Stimulated activated CD8-positive, alpha-beta memory T cell treated with anti-CD3 and anti-CD28 coated beads, Interleukin-4, amount 100 ng/mL, for 4 hours (primary cell): ENCODE measurements around the gene ZBBX.

Experiments used
- DNase-seq, 2 donors: peaks; one replicate each; pipeline ENCODE4 v3.0.0-alpha.2; 2020; ENCODE audit warnings: low read depth in 2 of 2, low spot score in 1 of 2

The ZBBX gene

DNA sequence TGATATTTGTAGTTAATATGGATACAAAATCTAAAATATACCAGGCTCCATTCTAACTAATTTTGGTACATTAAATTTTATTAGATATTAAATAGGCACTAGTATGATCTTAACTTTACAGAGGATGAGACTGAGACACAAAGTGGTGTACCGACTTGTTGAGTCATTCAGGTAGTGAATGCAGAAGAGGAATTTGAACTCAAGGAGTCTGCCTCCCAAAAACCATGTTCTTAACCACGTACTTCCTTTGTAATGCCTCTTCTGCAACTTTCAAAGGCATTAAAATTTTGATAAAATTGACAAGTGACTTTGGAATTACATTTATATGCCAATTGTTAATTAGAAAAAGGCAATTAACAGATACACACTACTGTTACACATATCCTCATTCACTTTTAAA, 61.8 kb downstream of the ZBBX start:
- no peak for DNase-seq

DNA sequence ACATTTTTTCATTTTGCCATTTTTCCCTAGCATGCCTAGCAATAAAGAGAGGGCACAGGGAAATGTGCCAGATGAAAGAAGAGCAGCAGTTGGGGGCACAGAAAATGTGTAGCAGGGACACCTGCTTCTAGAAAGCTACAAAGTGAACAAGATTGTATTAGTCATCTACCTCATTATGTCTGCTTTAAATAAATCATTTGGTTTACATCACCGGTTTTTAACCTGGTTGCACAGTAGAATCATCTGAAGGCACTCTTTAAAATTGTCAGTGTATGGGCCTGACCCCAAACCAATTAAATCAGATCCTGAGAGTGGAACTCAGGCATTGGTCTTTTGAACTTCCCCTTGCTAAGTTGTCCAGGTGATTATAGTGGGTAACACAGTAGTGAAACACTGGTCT, 73.8 kb downstream of the ZBBX start:
- no peak for DNase-seq

DNA sequence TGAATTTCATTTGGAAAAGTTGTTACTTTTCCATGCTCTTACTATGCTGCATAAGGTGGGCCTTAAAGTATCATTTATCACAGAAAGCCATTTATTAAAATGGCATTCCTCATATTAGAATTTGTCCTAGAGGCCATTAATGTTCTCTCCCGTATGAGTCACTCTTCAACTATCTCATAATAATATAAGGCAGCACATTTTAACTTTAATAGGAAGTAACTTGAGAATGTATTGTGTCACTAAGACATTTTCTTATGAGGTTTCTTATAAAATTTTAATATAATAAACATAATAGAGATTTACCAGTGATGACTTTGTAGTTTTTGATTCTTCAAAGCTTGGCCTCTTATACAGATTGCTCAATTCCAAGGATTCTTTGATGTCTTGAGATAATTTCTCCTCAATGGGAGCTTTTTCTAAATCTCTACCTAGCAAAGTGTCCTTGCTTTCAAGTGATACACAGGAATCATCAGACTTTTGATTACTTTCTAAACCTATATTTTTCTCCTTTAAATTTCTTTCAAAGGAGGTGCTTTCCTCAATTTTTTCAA, 74.7 kb downstream of the ZBBX start:
- DNase-seq: no peak

DNA sequence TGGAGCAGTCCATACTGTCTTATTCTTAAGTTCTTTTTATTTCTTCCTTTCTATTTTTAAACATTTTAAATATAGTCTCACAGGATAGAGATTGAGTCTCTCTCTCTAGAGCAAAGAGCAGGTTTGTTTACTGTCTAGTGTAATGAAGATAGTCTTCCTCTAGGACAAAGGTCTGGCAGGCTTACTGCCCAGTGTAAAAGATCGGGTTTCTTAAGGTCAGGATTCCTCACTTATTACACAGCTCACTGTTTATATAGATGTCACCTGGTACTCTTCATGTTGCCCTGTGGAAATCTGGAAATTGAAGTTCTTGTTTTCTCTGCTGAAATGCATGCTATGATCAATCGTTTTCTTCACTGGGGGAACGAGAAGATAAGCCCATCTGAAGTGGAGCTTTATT, 76.0 kb downstream of the ZBBX start:
- DNase-seq: no peak

DNA sequence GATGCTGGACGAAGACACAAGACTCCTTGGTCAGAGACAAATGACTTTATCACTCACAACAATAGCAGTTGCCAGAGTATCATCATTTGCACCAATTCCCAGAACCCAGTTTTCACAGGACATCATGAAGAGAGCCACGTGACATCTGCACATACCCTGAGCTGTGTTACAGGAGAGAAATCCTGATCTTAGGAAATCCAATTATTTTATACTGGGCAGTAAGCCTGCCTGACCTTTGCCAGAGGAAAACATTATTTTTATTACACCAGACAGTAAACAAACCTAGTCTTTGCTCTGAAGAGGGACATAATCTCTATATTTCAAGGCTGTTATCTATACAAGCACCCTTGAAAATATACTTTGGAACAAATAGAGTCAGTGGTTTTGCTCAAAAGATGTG, 77.4 kb downstream of the ZBBX start:
- no peak for DNase-seq

DNA sequence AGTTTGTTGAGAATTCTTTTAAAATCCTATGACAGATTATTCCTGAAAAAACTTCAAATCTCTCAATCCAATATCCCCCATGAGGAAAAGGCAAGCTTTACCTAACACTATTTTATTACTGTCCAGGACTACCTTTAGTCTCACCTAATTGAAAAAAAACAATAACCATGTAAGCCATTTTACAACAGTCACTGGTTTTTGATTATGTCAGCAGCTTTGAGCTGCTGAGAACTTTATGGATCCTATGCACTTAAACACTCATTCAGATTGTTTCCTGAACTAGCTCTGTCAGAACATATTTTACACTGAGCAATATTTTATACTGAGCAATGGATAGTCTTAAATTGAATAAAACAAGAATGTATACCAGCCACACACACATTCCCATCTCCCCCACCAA, 79.9 kb downstream of the ZBBX start:
- DNase-seq: no peak

DNA sequence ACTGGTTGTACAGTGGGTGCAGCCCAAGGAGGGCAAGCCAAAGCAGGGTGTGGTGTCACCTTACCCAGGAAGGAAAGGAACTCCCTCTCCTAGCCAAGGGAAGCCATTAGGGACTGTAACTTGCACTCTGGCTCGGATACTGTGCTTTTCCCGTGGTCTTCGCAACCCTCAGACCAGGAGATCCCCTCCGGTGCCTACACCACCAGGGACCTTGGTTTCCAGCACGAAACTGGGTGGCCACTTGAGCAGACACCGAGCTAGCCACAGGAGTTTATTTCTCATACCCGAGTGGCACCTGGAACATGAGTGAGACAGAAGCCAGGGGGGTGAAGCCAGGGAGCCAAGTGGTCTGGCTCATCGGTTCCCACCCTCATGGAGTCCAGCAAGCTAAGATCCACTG, 90.7 kb downstream of the ZBBX start:
- no peak for DNase-seq

DNA sequence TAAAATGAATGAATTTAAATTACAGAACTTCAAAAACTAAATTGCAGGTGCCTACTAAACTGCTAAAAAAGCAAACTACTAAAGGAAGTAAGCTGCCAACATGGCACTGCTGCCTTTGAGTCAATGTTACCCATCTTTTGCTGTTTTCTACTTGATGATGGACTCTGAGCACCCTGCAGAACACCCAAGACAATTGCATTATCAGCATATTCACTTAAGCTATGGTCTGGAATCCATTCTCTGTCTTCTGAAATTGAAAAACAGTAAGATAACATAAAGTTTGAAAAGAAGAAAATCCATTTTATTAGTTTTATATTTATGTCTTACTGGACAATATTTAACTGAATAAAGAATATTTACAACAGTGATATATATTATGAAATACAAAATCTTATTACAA, 91.4 kb downstream of the ZBBX start:
- DNase-seq: no peak

DNA sequence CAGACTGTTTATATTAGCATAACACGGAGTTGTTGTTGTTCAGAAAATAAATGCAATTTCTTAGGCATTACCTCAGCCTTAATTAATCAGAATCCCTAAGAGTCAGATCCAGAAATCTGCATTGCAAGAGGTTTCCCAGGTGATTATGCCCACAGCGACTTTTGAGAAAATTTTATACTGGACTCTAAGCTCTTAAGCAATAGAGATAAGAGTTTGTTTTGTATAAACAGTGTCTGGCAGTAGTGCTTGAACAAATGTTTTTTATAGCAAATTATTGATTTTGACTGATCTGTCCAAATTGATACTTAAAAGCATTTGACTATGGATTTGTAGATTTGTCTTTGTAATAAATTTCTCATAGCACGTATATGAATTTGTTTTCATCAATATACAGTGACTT, 92.8 kb downstream of the ZBBX start:
- no peak for DNase-seq

DNA sequence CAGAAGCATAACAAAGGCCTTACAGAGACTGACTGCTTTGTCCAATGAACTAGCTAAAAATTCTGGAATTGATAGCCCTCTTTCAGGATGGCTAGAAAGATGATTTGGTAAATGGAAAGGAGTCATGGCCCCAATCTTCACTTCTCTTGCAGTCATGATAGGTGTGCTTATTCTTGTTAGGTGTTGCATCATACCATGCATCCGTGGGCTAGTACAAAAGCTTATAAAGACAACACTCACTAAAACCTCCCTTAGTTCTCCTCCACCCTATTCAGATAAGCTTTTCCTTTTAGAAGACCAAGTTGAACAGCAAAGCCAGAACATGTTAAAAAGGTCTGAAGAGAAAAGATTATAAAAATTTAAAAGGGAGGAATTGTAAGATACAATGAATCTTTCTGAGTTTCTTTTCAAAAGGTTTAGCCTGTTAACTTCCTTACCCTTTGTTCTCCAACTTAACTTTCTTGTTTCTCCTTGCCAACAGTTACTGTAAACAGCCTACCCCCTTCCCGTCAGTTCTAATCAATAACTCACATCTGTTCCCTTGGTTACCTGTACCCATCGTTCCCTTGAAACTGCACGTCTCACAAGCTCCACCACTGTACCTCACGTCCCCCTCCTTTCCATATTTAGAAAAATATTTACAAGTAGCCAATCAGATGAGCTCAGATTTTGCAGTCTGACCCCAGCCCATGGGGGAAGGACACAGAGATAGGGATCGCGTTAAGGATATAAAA, 105.8 kb downstream of the ZBBX start:
- DNase-seq: no peak

DNA sequence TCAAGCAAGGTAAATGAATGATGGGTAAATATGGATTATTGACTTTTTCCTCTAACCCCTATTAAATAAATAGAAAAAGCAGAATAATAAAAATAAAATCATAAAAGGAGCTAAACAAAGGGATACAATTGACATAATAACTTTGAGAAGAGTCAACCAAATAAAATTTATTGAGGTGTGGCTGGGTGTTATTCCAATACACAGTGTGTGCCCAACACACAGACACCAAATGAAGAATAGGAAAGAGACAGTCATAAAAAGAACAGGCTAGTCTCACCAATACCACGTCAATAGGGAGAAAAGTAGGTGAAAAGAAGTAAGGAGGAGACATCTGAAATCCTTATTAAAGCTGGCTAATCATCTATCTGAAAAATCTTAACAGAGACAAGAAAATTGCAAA, 127.1 kb downstream of the ZBBX start:
- DNase-seq: no peak

DNA sequence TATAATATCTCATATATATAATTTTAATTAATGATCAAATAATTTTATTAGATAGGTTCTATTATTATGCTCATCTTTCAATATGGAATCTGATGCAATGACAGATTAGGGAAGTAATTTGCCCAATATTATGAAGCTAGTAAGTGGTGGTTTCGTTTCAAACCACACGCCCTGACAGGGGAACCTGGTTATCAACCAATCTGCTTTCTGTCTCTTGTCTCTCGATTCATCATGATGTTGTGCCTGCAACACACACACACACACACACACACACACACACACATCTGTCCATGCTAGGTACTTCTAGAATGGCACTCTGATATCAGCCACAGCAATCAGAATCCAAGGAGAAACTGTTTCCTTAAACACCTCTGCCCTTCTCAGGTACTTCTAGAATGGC, 128.4 kb downstream of the ZBBX start:
- no peak for DNase-seq

DNA sequence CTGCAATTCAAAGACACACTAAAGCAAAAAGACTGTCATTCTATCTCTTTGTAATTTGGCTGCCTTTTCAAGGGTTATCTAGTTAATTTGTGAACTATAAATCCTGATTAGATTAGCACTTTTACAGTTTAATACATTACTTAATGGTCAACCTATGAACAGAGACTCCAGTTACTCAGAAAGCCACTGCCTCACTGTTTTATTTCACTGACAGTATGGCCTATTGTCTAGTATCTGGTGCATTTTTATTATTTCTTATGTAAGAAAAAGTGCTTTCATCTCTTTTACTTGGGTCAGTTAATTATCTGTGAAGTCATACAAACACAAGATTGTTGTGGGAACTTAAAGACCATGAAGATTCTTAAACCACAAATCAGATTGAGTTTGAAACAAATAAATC, 133.8 kb downstream of the ZBBX start:
- no peak for DNase-seq

DNA sequence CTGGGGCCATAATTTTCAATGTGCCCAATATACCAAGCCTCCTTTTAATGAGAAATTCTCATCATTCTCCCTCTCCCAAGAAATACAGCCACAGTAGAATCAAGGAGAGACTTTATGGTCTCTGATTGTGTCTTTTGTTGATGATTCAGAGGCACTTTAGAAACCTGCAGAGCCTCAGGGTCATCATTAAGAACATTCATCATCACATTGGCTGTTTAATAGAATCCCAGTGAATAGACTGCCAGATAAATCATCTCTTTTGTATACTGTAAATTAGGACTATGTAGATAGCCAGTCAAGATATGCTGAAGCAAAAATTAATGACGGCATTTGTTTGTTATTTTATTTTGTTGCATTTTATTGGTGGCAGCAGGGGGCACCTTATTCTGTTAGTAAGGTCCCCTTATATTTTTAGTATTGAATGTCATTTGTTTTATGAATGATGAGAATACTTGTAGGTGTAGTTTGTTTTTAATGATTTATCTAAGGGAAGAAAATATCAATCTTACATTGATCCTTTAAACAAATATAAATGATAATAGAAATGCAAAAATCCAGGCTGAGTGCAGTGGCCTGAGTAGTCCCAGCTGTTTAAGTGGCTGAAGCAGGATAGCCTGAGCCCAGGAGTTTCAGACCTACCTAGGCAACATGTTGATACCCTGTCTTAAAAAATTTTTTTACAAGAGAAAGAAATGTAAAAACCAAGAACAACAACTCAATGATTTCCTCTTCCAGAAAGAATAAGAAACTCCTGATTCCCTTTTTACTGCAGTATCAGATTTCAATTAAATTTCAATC, 138.8 kb downstream of the ZBBX start:
- no peak for DNase-seq

DNA sequence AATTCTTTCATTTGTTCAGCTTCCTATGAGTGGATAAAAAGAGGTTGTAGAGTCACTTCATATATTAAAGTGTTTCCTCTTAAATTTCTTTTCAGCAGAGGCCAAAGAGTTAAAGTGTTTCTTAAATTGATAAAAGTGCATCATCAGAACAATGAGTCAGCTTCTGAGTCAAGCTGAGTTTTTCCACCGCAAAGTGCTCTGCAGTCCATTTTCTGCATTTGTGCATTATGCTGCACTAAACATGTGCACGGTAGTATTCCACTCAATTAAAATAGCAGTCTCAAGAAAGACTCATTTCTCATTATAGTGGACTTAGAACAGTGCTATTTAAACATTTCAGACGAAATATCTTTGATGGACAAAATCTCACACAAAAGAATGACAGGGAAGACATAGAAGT, 152.0 kb downstream of the ZBBX start:
- DNase-seq: no peak

DNA sequence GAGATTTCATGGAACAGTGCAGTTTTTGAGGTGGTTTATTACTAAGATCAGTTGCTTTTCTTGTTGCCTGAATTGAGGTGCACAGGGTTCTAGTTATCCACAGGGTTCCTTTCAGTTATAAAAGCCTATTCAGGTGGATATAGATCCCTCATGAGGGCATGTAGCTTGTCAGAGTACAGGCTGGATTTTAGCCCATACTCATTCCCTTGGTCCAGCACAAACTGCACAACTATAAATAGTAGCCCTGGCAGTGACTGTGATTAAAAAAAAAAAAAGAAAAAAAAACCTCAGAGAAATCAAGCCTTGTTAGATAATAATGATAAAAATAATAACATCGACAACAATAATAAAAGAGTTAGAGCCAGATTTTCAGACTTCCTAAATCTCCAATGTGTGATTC, 154.3 kb downstream of the ZBBX start:
- DNase-seq: no peak

DNA sequence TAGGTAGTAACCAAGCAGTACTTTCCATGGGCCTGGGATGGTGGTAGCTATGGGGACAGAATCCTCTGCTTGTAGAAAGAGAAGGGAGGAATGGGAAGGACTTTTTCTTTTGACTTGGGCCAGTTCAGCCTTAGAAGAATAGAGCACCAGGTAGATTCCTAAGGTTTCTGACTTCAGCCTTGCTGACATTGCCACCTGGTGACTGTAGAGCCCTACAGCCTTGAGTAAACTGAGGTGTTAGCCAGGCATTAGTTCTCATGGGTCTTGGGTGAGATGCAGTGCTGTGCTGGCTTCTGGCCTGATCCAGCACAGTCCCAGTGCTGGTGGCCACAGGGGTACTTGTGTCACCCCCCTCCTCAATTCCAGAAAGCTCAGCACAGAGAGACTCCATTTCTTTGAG, 171.1 kb downstream of the ZBBX start:
- DNase-seq: no peak

DNA sequence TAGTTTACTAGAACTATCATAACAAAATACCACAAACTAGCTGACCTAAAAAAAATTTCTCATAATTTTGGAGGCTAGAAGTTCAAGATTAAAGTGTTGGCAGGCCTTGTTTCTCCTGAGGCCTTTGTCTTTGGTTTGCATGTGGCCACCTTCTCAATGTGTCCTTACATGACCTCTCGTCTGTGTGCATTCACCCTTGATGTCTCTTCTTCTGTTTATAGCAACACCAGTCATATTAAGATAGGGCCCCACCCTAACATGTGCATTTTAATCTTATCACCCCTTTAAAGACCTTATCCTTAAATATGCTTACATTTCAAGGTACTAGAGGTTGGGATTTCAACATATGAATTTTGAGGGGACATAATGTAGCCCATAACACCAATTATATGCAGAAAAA, 177.0 kb downstream of the ZBBX start:
- DNase-seq: no peak

DNA sequence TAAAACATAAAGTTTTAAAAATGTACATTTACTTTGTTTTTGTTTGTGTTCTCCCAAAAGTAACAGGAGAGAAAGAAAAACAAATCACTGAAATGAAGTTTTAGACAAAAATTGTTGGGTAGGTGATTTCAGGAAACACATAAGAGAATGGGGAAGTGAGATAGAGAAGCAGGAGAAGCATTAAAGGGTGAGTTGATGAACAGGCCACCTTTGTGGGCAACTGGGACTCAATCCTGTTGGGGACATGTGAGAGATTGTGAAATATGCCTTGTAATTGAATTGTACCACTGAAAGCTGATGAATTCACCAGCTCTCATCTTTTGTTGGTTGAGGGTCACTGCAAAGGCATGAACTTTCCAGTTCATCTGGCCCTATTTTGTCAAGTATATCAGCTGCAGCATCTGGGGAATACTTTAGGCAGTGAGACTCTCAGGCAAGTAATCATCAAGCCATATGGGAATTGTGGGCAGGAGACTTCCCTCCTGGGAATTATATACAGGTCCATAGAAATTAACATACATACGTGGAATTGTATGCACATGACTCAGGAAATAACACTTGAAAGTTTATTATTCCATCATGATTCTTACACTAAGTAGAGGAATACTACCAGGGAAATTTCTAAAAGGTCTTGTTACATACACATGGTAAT, 181.0 kb downstream of the ZBBX start:
- no peak for DNase-seq
